ENCODE measurements around the gene MNAT1.
"Not testable (repeated sequence)": the region's sequence is repeated elsewhere in the genome, so short reads cannot be mapped to it uniquely, and the experiment has no call there.

MNAT1 gene

DNA sequence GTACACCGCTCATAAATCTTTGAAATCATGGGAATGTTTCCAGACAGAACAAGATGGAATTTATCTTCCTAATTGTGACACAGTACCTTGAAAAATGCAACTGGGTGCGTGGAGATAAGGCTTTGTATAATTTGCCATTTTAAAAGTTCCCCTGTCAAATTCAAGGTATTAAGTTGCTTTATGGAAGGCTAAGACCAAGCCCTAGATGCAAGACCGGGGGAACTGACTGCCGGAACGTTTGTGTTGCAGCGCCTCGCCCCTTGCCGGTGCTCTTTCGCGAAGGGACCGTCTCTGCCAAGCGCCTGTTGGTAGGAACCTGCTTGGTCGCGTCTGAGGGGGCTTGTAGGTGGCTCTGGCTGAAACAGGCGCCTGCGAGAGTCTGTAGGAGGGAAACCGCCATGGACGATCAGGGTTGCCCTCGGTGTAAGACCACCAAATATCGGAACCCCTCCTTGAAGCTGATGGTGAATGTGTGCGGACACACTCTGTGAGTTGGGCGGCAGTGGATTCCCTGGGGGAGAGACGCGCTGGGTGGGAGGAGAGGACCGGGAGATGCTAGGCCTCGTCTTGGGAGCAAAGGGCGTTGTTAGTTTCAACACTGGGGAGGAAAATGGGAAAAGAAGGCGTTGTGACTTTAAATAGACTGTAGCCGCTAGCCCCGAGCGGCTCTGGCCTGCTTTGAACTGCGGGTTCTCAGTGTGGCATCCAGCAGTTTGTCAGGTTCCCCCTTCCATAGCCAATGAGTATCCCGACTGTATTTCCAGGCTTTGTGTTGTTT lies at the start of gene MNAT1:
TSS of gene MNAT1 (plus strand) at position 297 of the 778 bp plus-strand sequence. CDS start at position 399, 102 bp downstream.
- DNase-seq (ENCODE audit: low spot score), result peak; percentile 81

DNA sequence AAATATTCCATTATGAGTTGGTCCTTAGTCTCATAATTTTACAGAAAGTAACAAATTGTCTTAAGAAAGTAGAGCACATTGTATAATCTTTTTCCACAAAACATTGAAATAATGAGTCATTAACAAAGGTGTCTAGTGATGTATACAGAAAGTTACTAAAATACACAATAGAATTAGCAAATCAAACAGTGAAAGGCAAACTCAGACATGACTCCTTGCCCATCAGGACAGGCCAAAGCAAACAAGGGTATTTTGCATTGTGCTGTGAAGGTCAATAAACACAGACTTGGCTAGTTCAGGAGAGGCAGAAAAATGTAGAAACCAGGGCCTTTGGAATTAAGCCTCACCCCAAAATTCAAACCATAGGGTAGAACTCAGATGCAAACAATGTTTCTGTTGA lies 47.7 kb upstream of the MNAT1 start:
- no peak for DNase-seq (ENCODE audit: low spot score)

DNA sequence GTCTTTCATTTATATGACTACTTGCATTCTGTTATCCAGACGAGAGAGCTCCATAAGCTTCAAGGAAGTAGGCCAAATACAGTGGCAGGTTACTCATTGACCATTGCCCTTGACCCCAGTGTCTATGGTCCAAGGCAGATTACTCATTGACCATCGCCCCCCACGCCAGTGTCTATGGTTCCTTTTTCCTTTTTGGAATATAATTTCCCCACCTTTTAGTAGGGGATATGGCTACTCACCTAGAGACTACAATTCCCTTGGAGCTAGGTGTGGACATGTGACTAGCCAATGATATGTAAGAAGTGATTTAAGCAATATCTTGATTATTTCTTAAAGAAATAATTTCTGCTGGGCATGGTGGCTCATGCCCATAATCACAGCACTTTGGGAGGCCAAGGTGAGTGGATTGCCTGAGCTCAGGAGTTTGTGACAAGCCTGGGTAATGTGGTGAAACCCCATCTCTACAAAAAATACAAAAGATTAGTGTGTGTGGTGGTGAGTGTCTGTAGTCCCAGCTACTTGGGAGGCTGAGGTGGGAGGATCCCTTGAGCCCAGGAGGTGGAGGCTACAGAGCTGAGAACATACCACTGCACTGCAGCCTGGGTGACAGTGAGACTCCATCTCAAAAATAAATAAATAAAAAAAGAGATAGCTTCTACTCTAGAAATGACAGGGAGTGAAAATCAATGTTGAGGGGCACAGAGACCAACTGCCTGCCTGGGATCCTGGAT lies 43.0 kb upstream of the MNAT1 start:
- no peak for DNase-seq (ENCODE audit: low spot score)

DNA sequence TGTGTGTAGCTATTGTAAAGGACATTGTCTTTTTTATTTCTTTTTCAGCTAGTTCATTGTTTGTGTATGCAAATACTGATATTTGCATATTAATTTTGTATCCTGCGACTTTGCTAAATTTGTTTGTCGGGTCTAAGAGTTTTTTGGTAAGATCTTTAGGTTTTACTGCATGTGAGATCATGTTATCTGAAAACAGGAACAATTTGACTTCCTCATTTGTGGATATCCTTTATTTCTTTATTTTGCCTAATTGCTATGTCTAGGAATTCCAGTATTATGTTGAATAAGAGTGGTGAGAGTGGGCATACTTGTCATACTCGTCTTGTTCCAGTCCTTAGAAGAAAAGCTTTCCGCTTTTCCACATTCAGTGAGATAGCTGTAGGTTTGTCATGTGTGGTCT lies 39.2 kb upstream of the MNAT1 start:
- DNase-seq (ENCODE audit: low spot score), result no peak

DNA sequence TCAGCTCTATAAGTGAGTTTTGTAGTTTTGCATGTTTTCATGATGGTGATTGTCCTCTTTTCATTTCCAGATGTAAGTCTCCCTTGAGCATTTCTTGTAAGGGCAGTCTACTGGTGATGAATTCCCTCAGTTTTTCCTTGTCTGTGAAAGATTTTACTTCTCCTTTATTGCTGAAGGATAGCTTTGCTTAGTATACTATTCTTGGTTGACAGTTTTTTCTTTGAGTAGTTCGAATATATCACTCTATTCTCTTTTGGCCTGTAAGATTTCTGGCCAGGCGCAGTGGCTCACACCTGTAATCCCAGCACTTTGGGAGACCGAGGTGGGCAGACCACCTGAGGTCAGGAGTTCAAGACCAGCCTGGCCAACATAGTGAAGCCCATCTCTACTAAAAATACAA lies 34.0 kb upstream of the MNAT1 start:
- no peak for DNase-seq (ENCODE audit: low spot score)

DNA sequence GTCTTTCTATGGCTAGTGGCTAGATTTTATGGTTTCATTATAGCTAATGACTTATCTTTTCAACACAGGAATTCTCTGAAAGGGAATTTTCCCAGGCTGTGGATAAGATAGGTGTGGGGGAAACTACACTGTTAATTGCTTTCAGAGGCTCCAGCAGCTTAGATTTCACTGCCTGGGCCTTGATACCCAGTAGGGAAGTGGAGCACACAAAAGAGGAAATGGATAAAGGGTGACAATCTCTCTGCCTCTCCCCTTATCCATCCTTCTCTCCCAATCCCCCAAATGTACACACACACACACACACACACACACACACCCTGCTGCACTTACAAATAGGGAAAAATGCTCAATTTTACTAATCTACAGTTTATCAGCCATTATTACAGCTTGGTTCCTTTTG lies 29.5 kb upstream of the MNAT1 start:
- DNase-seq (ENCODE audit: low spot score), result no peak

DNA sequence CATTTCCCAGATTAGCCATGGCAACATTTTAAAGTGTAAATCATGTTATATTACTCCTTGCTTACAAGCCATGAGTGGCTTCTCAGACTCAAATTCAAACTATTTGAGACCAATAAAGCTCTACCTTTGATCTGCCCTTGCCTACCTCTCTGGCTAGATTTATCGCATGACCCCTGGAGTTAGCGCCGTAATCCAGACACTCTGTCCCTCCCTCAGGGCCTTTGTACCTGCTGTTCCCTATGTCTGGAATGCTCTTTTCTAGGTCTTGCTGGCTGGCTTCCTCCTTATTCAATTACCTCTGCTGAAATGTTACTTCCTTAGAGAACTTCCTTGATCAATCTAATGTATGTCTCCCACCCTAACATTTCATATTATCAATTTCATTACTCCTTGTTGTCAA lies 26.7 kb upstream of the MNAT1 start:
- no peak for DNase-seq (ENCODE audit: low spot score)

DNA sequence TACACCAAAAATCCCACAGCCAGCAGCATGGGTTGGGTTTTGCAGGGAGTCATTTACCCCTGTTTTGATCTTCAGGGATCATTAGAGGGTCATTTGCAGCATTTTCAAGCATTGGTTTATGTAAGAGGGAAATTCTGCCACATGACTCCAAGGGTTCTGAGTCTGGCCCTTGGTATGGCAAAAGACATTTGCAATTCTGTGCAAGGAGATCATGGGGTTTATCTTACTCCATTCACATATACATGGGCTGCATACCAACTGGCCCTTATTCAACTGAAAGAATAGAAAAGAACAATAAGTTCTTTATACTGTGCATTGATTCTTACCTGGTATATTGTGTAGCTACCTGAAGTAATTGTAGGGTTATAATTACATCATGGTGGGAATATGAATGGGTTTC lies 24.1 kb upstream of the MNAT1 start:
- no peak for DNase-seq (ENCODE audit: low spot score)

DNA sequence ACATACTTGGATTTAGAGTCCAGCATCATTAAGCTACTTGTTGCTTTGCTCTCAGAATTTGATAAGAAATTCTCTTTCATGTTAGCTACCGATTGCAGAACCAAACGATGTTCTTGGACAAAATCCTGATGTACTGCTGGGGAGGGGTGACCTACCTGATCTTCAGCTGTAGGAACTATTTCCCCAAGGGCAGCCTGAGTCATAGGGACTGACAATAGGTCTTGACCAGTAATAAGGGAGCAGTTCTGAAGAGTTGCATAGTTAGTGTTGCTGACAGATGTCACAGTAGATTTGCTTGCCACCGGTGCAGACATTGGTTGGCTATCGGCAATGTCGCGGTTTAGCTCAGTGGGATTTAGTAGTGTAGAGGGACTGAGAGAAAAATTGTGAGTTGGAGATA lies 21.0 kb upstream of the MNAT1 start:
- DNase-seq (ENCODE audit: low spot score), result no peak

DNA sequence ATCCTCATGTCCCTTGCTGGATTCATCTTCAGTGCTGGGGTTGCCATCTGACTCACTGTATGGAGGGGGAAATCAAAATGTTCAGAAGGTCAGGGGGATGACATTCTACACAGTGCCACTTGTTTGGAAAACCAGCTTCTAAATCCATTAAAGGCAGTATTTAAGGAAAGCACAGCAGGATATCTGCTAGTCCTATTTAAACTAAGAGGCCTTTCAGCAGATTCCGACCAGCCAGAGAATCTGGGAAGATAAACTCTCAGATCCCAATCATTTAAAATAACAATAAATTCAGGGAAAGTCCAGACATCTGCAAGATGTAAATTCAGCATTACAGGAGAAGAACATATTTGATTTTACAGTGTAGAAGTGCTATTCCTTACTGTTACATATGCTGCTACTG lies 14.2 kb upstream of the MNAT1 start:
- DNase-seq (ENCODE audit: low spot score), result no peak

DNA sequence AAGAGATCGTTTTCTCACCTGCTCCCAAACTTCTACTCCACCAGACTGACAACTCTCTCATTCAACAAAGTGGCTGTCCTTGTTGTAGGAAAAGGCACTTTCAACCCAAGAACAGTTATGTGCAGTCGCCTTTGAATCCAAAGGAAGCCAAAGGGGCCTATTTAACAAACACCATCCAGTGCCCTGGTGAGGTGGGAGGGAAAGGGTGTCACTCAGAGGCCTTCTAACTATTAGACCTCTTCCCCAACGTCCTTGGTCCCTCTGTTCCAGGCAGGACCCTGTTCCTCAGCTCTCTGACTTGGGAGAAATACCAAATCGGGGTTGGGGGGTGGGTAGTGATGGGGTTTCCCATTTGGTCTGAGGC lies 13.6 kb upstream of the MNAT1 start:
- DNase-seq (ENCODE audit: low spot score), result no peak

DNA sequence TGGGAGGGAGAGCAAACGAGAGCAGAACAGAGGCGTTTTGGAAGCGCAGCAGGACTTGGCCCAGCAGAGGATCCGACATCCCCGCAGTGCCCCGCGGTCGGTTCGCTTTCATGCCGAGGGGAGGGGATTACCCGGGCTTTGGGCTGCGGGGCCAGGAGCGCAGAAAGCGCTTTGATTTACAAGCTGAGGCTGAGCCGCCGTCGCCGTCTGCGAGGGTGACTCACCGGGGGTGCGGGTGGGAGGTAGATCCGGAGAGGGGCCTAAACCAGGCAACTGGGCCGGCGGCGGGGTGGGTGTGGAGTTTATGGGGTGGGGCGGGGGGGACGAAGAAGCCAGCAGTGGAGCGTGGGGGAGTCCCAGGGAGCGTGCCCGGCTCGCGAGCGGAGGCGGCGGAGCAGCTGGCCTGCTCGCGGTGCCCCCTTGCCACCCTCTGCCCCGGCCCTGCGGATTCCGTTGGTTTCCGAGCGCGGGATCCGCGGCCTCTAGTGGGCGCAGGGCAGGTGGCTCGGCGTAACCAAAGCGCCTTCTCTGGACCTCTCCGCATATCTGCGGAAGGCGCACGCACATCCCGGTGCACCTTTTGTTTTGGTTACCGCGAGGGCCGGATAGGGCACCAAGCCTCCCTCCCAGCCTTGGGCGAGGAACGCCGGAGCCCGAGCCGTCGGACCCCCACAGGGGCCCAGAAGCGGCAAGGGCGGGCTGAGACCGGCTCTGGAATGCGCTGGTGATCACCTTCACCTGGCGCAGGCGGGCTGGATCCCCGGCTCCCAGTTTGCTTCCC lies 13.0 kb upstream of the MNAT1 start:
- no peak for DNase-seq (ENCODE audit: low spot score)

DNA sequence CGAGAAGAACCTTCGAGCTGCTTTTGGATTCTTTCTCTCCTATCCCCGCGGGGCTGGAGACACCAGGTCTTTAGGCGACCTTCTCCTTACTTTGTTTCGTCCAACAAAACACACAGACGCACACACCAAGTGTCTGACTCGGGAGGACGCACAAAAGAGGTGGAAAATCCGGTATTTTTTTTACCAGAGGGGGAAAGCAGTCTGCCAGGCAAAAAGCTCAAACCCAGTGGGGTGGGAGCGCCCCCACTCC lies 12.5 kb upstream of the MNAT1 start:
- no peak for DNase-seq (ENCODE audit: low spot score)

DNA sequence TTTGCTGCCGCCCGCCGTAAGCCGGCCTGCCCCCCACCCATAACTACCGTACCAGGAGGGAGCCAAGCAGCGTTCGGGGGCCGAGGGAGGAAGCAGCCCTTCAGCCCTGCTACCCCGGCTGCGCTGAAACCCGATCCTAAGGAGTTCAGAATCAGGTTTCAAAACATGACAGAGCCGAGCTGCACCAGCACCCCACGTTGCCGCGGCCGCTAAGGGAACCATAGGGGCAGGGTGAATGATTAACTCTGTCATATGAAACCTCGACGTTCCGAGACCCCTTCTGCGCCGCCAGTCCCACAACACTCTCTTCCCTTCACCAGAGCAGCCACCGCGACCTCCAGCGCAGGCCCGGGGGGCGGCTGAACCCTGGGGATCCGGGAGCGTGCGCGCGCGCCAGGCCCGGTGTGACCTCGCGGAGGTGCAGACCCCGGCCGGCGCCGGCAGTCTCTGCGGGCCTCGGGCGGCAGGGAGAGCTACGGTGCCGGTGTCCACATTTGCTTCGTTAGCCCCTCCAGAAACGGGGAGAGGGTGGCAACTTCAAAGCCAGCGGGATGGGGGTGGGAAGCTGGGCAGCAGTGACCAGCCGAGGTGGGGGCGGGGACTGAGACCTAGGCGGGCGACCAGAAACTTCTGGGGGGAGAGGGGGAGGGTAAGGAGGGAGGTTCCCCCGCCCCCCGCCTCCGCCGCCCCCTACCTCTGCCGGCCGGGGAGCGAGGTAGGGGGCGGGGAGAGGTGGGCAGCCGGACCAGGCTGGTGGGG lies 12.0 kb upstream of the MNAT1 start:
- no peak for DNase-seq (ENCODE audit: low spot score)

DNA sequence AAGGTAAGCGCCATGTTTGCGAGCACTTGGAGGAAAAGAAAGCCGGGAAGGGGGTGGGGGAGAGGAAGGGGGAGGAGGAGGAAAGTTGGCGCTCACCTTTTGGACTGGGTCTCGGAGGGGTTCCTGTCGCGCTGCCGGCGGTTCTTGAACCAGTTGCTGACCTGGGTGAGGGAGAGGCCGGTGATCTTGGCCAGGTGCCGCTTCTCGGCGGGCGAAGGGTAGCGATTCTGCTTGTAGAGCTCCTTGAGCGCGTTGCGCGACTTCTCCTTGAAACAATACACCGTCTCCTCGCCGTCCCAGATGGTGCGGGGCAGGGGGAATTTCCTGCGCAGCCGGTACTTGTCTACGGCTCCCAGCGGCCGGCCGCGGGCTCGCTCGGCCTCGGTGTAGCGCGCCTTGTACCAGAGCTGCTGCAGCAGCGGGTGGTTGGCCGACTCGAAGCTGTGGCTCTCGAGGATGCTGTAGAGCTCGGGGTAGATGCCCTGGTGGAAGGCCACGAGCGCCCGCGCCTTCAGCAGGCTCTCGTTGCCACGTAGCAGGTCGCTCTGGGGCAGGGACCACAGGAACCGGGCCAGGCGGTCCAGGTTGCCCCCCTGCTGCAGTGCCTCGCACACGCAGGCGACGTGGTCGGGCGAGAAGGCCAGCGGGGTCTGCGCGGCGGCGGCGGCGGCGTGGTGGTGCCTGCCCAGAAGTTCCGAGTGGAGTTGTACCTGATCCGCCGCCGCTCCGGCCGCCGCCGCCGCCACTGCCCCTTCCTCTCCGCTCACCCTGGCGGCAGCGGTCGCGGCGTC lies 11.2 kb upstream of the MNAT1 start:
- DNase-seq (ENCODE audit: low spot score), result no peak

DNA sequence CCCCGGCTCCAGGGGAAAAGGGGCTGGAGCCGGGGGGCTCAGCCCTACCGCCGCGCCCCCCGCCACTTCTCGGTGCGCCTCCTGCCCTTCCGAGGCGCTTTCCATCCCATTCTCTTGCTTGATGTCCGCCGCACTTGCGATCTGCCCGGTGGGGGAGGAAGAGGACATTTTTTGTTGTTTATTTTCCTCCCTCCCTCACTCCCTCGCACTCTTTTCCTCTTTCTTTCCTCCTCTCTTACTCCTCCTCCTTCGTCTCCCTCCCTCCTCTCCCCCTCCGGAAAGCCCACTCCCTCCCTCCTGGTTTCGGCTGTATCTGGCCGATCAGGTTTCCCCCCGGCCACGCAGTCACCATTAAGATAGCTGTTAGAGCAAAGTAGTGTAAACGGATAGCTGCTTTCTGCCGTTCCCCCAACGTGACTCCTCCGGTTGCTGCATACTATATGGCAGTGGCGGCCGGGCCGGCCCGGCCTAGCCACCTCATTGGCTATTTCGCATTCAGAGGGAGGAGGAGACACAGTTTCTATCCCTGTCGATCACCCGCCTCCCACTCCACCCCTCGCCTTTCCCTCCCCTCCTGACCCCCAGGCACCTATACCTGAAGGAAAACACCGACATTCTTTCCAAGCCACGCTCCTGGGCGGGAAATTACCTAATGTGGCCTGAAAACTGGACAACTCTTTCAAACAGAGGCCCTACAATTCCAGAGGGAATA lies 10.5 kb upstream of the MNAT1 start, which contains the start of gene SIX4:
TSS of gene SIX4 (minus strand) at position 445 of the 712 bp plus-strand sequence. CDS start at position 168, 277 bp downstream.
- DNase-seq (ENCODE audit: low spot score), result no peak

DNA sequence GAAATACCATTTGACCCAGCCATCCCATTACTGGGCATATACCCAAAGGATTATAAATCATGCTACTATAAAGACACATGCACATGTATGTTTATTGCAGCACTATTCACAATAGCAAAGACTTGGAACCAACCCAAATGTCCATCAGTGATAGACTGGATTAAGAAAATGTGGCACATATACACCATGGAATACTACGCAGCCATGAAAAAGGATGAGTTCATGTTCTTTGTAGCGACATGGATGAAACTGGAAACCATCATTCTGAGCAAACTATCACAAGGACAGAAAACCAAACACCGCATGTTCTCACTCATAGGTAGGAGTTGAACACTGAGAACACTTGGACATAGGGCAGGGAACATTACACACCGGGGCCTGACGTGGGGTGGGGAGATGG lies 3.3 kb upstream of the MNAT1 start:
- DNase-seq (ENCODE audit: low spot score), result not testable (repeated sequence)

DNA sequence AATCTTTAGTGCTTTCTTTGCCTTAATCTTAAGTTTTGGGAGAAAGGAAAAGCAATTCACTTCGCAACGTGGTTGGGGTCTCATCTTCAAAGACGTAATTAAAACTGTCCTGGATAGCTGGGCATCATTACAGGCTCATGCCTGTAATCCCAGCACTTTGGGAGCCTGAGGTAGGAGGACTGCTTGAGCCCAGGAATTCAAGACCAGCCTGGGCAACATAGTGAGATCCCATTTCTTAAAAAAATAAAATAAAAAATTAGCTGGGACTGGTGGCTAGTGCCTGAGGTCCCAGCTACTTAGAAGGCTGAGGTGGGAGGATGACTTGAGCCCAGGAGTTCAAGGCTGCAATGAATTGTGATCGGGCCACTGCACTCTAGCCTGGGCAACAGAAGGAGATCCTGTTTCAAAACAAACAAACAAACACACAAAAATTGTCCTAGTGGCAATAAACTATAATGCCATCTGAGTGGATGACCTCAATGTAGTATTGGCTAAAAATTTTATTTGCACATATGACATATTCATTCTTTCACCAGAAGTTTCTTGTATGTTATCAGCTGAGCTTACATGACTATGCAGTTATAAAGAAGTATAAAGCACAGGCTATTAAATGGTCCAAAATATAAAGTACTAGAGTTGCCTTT lies 1.6 kb upstream of the MNAT1 start:
- no peak for DNase-seq (ENCODE audit: low spot score)

DNA sequence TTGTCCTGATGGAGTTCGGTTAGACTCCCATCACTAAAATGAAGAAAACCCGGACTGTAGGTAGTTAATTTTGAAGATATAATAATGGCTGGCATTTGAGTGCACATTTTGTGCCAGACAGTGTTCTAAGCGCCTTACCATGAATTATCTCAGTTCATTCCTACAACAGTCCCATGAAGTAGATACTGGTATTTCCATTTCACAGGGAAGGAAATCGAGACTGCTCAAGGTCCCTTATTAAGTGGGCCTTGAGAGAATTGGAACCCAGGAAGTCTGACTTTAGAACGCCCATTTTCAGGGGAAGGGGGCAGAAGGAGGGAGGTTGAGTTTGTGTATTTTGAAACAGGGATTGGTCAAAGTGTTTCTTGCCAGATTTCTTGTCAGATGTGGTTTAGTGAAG lies 855 bp downstream of the MNAT1 start:
- no peak for DNase-seq (ENCODE audit: low spot score)

DNA sequence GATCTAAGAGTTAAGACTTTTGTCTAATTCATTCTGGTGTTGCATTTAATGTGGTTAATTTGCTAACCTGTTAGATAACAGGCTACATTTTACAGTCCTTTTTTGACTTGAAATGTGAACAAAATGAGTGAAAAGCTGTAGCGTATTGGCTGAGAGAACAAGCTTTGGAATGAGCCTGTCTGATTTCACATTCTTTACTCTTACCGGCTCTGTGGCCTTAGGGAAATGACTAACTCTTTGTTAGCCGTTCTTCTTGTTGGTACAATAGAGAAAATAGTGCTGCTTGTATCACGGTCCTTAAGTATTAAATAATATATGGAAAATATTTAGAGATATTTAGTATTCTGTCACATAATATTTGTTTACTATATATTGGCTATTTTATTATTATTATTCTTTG lies 1.9 kb downstream of the MNAT1 start:
- no peak for DNase-seq (ENCODE audit: low spot score)
